ENCODE data around the gene MTERF1. TPM values are rescaled to one million over a fixed set of nuclear protein-coding genes. Genes with fewer than 3 reads are reported as not detected.
"Not testable (repeated sequence)": the region's sequence is repeated elsewhere in the genome, so short reads cannot be mapped to it uniquely, and the experiment has no call there.

MTERF1 gene
- total and polyA plus RNA-seq, 12 donors: 4.0 to 19.1 (median 9.5) TPM

DNA sequence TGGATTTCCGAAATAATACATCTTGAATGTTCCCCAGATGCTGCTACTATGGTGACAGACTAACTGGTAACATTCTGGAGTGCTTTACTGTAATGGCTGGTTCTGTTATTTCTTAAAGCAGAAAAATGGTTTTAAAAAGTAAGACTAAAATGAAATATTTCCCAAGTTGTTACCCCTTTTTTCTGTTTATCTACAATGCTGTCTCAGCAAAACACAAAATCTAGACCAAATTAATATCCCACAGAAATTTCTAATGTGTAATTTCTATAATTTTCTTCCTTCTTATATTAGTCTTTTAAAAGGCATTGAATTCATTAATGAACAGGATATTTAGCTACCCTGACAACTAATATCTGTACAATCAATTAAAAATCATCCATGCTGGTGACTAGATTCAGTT is 19.1 kb upstream of the MTERF1 start:
- intact Hi-C loops (cut with DNase I): no loop called here
- no peak overlapping the region for H3K4me3 ChIP-seq
- no peak overlapping the region for H3K27ac ChIP-seq
- no peaks in the 10 kb centered on the region for H3K9me3 ChIP-seq (replicated peaks in 1 of 3)
- TF ChIP-seq POLR2A (IDR thresholded peaks at IDR 0.05) (no peak), CTCF (IDR thresholded peaks at IDR 0.05) (no peak)
- WGBS, 4 donors: 69 to 80% (median 73%) methylated on average over 1 of the region's 1 CpG
- no peaks in the 10 kb centered on the region for H3K36me3 ChIP-seq (replicated peaks in 1 of 2)
- no peak for DNase-seq
- H3K4me1 ChIP-seq (replicated peaks in 1 of 2): no peaks in the 10 kb centered on the region
- H3K27me3 ChIP-seq: no peaks in the 10 kb centered on the region

DNA sequence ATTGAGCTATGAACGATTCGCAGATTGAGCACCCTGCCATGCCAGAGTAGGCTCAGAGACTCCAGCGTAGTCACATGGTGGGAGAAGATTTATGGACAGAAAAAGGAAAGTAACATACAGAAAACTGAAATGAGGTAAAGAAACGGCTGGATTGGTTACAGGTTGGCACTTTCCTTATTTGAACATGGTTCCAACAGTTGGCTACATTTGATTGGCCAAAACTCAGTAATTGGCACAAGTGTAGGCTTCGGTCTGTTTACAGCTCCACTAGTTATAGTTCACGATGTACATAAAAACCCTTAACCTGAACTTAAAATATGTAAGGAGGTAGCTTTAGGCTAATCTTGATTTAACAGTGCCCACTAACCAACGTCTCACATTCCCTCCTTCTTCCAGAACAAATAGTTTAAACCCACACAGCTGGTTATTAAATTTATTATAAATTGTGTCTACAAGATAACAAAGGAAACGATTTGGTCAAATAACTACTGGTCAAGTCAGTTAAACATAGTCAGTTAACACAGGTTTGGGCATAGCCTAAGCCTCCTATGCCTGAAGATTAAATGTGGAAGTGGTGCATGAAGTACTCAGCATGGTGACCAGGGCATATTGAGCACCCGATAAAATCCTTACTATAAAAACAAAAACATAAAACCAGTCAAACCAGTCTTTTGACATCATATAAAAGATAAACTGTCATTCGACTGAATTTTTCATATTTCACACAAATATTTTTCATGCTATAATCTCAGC is 17.9 kb upstream of the MTERF1 start:
- TF ChIP-seq POLR2A (IDR thresholded peaks at IDR 0.05): no peak
- TF ChIP-seq CTCF (IDR thresholded peaks at IDR 0.05): no peak
- Histone ChIP-seq H3K4me3 (no peak overlapping the region), H3K4me1 (replicated peaks in 1 of 2) (no peaks in the 10 kb centered on the region), H3K36me3 (replicated peaks in 1 of 2) (no peaks in the 10 kb centered on the region), H3K9me3 (replicated peaks in 1 of 3) (no peaks in the 10 kb centered on the region), H3K27me3 (no peaks in the 10 kb centered on the region), H3K27ac (no peak overlapping the region)
- intact Hi-C loops (cut with DNase I): no loop called here
- 73 to 79% (median 75%) methylated on average over 10 of the region's 10 CpGs for WGBS, 4 donors
- no peak for DNase-seq

DNA sequence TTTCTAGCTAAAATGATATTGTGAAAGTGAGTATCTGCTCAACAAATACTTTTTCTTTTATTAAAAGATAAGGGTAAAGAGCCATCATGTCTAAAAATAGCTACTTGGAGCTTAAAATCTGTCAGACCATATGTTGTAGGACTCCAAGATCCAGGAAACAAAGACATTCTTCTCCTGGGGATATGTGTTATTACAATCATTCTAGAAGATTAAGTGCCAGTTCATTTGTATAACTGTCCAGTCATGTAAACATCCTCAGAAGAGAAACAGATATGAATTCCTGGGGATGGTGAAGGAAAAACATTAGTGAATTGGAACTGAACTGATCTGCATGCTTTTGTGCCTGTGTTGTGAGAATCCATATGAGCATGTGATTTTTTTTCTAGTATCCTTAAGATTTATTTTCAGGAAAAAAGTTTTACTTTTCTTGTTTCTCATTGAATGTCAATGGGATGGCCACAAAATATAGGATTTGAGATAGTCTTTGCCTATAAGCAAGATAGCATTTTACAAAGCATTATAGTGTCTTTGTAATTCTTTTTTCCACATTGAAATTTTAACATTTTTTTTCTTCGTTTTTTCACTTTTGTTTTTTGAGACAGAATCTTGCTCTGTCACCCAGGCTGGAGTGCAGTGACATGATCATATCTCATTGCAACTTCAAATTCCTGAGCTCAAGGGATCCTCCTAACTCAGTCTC is 14.4 kb upstream of the MTERF1 start:
- H3K4me1 ChIP-seq (replicated peaks in 1 of 2): no peaks in the 10 kb centered on the region
- no peaks in the 10 kb centered on the region for H3K36me3 ChIP-seq (replicated peaks in 1 of 2)
- H3K27me3 ChIP-seq: no peaks in the 10 kb centered on the region
- intact Hi-C loops (cut with DNase I): no loop called here
- H3K27ac ChIP-seq: no peak overlapping the region
- no peak for DNase-seq
- no peak overlapping the region for H3K4me3 ChIP-seq
- TF ChIP-seq POLR2A (IDR thresholded peaks at IDR 0.05) (no peak), CTCF (IDR thresholded peaks at IDR 0.05) (no peak)
- no peaks in the 10 kb centered on the region for H3K9me3 ChIP-seq (replicated peaks in 1 of 3)
- WGBS, 4 donors: 33 to 62% (median 46%) methylated on average over 1 of the region's 1 CpG

DNA sequence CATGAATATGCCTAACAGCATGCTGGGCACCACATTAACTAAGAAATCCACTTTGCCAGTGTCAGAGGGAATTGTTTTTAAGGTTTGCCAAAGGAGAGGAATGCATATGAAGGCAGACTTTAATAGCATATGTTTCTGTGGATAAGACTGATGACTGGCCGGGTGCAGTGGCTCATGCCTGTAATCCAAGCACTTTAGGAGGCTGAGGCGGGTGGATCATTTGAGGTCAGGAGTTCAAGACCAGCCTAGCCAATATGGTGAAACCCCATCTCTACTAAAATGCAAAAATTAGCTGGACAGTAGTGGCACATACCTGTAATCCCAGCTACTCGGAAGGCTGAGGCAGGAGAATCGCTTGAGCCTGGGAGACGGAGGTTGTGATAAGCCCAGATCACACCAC is 13.2 kb upstream of the MTERF1 start:
- H3K36me3 ChIP-seq (replicated peaks in 1 of 2); intact Hi-C loops (cut with DNase I); H3K4me1 ChIP-seq (replicated peaks in 1 of 2); DNase-seq; H3K27ac ChIP-seq; H3K27me3 ChIP-seq; H3K9me3 ChIP-seq (replicated peaks in 1 of 3); H3K4me3 ChIP-seq: not testable (repeated sequence)
- WGBS, 4 donors: 83 to 89% (median 86%) methylated on average over 5 of the region's 5 CpGs
